Mesenchymal stem cell (in vitro differentiated cells and primary cell): Measurements from ENCODE around the gene DYNLT1.

Source experiments
- DNase-seq: peaks from one replicate; pipeline ENCODE4 v3.0.0-alpha.2; 2013
- H2AFZ ChIP-seq: one replicate; pipeline ENCODE4 v1.6.1; 2013; ENCODE audit warnings: low read depth, mild to moderate bottlenecking, control low read depth, inconsistent platforms, low read length, moderate library complexity
- H2AK5ac ChIP-seq: 2 replicates; pipeline ENCODE4 v1.6.1; 2013; ENCODE audit warnings: low read length, moderate library complexity, mild to moderate bottlenecking, inconsistent platforms; ENCODE audit not compliant: severe bottlenecking
- H2BK120ac ChIP-seq: one replicate; pipeline ENCODE4 v1.6.1; 2013; ENCODE audit warnings: low read depth, mild to moderate bottlenecking, inconsistent platforms, low read length, moderate library complexity
- H2BK12ac ChIP-seq, 2 experiments: one replicate each; pipeline ENCODE4 v1.6.1; 2013; ENCODE audit warnings: inconsistent platforms in 2 of 2, low read length in 2 of 2, mild to moderate bottlenecking in 2 of 2, moderate library complexity in 2 of 2, control low read depth in 1 of 2
- H2BK15ac ChIP-seq: one replicate; pipeline ENCODE4 v1.6.1; 2013; ENCODE audit warnings: mild to moderate bottlenecking, low read depth, inconsistent platforms; ENCODE audit not compliant: poor library complexity, severe bottlenecking
- H2BK5ac ChIP-seq: 2 replicates; pipeline ENCODE4 v1.6.1; 2013; ENCODE audit warnings: low read depth, mild to moderate bottlenecking, low read length, control low read depth, inconsistent platforms; ENCODE audit not compliant: poor library complexity, severe bottlenecking
- H3K14ac ChIP-seq, 2 experiments: one replicate each; pipeline ENCODE4 v1.6.1; 2013; ENCODE audit warnings: inconsistent platforms in 2 of 2, low read length in 2 of 2, control low read depth in 1 of 2, mild to moderate bottlenecking in 1 of 2, moderate library complexity in 1 of 2
- H3K18ac ChIP-seq, 2 experiments: one replicate each; pipeline ENCODE4 v1.6.1; 2013; ENCODE audit warnings: inconsistent platforms in 2 of 2, low read length in 2 of 2, control low read depth in 1 of 2, low read depth in 1 of 2, mild to moderate bottlenecking in 1 of 2
- H3K23ac ChIP-seq, 2 experiments: one replicate each; pipeline ENCODE4 v1.6.1; 2013; ENCODE audit warnings: inconsistent platforms in 2 of 2, low read length in 2 of 2, mild to moderate bottlenecking in 2 of 2, moderate library complexity in 2 of 2, control low read depth in 1 of 2
- H3K27ac ChIP-seq: 2 replicates; pipeline ENCODE4 v1.5.1; 2013; ENCODE audit warnings: mild to moderate bottlenecking, moderate library complexity, low read length, control low read depth, inconsistent platforms; ENCODE audit not compliant: poor library complexity, severe bottlenecking
- H3K27me3 ChIP-seq, 2 experiments: 2 replicates each; pipeline versions ENCODE4 v1.6.1 to v1.7.0; 2013; ENCODE audit warnings: low read length in 2 of 2, mild to moderate bottlenecking in 2 of 2, moderate library complexity in 2 of 2, control low read depth in 1 of 2, inconsistent platforms in 1 of 2; ENCODE audit not compliant: control insufficient read depth in 1 of 2, insufficient read depth in 1 of 2
- H3K36me3 ChIP-seq, 2 experiments: 2 replicates each; pipeline versions ENCODE4 v1.6.1 to v1.7.0; 2013; ENCODE audit warnings: low read length in 2 of 2, control low read depth in 1 of 2, inconsistent platforms in 1 of 2, low read depth in 1 of 2, mild to moderate bottlenecking in 1 of 2; ENCODE audit not compliant: insufficient read depth in 2 of 2, control insufficient read depth in 1 of 2
- H3K4ac ChIP-seq, 2 experiments: one replicate each; pipeline ENCODE4 v1.6.1; 2013; ENCODE audit warnings: inconsistent platforms in 2 of 2, low read length in 2 of 2, mild to moderate bottlenecking in 2 of 2, moderate library complexity in 2 of 2, control low read depth in 1 of 2, low read depth in 1 of 2
- H3K4me1 ChIP-seq: 2 replicates; pipeline ENCODE4 v1.6.1; 2013; ENCODE audit warnings: low read depth, low read length, control low read depth; ENCODE audit not compliant: control insufficient read depth, insufficient read depth
- H3K4me2 ChIP-seq: 2 replicates; pipeline ENCODE4 v1.6.1; 2013; ENCODE audit warnings: low read length, mild to moderate bottlenecking, inconsistent platforms; ENCODE audit not compliant: poor library complexity, severe bottlenecking
- H3K4me3 ChIP-seq, 2 experiments: 2 replicates each; pipeline versions ENCODE4 v1.5.1 to v1.7.0; 2013; ENCODE audit warnings: low read length in 2 of 2, mild to moderate bottlenecking in 2 of 2, control low read depth in 1 of 2, low read depth in 1 of 2; ENCODE audit not compliant: insufficient read depth in 1 of 2
- H3K79me1 ChIP-seq: replicated peaks from 2 replicates; pipeline ENCODE4 v1.6.1; 2013; ENCODE audit warnings: mild to moderate bottlenecking, control low read depth, low read length, inconsistent platforms; ENCODE audit not compliant: poor library complexity, severe bottlenecking
- H3K9ac ChIP-seq: 2 replicates; pipeline ENCODE4 v1.7.0; 2013; ENCODE audit warnings: mild to moderate bottlenecking, low read length, moderate library complexity
- H3K9me3 ChIP-seq: 2 replicates; pipeline ENCODE4 v1.7.0; 2013; ENCODE audit warnings: mild to moderate bottlenecking, low read length; ENCODE audit not compliant: control insufficient read depth
- H4K8ac ChIP-seq: one replicate; pipeline ENCODE4 v1.6.1; 2013; ENCODE audit warnings: inconsistent platforms, mild to moderate bottlenecking, low read length, moderate library complexity
- H4K91ac ChIP-seq: one replicate; pipeline ENCODE4 v1.6.1; 2013; ENCODE audit warnings: mild to moderate bottlenecking, low read length, inconsistent platforms
- WGBS: methylation state at CpG from one replicate; pipeline ENCODE4 v1.1.7; 2013; ENCODE audit warnings: mixed read lengths; 5-methylcytosine and 5-hydroxymethylcytosine counted together

Gene DYNLT1

GRCh38 chr6:158686311-158686710, 41.8 kb upstream of the DYNLT1 start:
- Histone ChIP-seq H4K91ac (peak overlapping the region; percentile 61), H3K4me2 (no peak overlapping the region), H3K79me1 (no peaks in the 10 kb centered on the region), H2BK5ac (no peak overlapping the region), H3K14ac (no peak overlapping the region), H4K8ac (no peak overlapping the region), H3K18ac (no peak overlapping the region), H3K23ac (no peak overlapping the region), H3K27ac (no peak overlapping the region), H2AK5ac (no peak overlapping the region), H3K4ac (no peak overlapping the region), H3K9ac (no peak overlapping the region), H3K36me3 (no peaks in the 10 kb centered on the region), H2AFZ (no peak overlapping the region), H3K9me3 (no peaks in the 10 kb centered on the region), H2BK15ac (no peak overlapping the region), H3K4me3 (no peak overlapping the region), H3K27me3 (no peaks in the 10 kb centered on the region), H2BK12ac (no peak overlapping the region), H2BK120ac (no peak overlapping the region), H3K4me1 (peaks cover 2% of the 10 kb centered on the region)
- DNase-seq: no peak
- 68% methylated on average over 3 of the region's 4 CpGs for WGBS

DNA sequence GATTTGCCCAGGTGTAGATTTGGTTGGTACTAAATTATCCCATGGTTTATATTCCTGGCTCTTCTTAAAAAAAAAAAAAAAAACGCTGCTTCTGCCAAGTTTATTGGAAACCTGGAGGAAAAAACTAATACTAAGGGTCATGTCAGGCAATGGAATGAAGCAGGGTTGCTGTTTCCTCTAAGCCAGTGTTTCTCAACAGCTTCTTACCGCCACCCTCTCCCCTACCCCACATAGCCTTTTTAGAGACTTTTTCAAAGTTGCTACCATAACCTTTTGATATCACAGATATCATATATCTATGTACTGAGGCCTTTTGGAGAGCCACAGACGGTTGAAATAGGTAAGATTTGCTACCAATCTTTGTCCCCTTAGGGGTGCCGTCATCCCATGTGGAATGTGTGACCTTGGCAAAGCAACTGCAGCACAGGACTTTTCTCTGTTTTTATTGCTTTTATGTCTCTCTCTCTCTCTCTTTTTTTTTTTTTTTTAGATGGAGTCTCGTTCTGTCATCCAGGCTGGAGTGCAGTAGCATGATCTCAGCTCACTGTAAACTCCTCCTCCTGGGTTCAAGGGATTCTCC, 40.3 kb upstream of the DYNLT1 start:
- Histone ChIP-seq H2BK5ac (no peak overlapping the region), H3K36me3 (no peaks in the 10 kb centered on the region), H3K9ac (no peak overlapping the region), H3K27me3 (no peaks in the 10 kb centered on the region), H4K91ac (no peak overlapping the region), H3K14ac (no peak overlapping the region), H2BK120ac (no peak overlapping the region), H2BK12ac (no peak overlapping the region), H3K4ac (no peak overlapping the region), H3K79me1 (no peaks in the 10 kb centered on the region), H2BK15ac (no peak overlapping the region), H3K4me3 (no peak overlapping the region), H3K23ac (no peak overlapping the region), H3K4me1 (peaks cover 2% of the 10 kb centered on the region), H2AK5ac (no peak overlapping the region), H3K27ac (no peak overlapping the region), H2AFZ (no peak overlapping the region), H3K4me2 (no peak overlapping the region), H3K9me3 (no peaks in the 10 kb centered on the region), H3K18ac (no peak overlapping the region), H4K8ac (no peak overlapping the region)
- no peak for DNase-seq
- WGBS: 93% methylated on average over 3 of the region's 5 CpGs

- DNase-seq: no peak
- no peak overlapping the region for H3K18ac ChIP-seq
- H3K9ac ChIP-seq: no peak overlapping the region
- H3K79me1 ChIP-seq: no peaks in the 10 kb centered on the region
- no peak overlapping the region for H2BK15ac ChIP-seq
- H3K9me3 ChIP-seq: no peaks in the 10 kb centered on the region
- H3K14ac ChIP-seq: no peak overlapping the region
- H2BK120ac ChIP-seq: no peak overlapping the region
- no peak overlapping the region for H2BK12ac ChIP-seq
- no peaks in the 10 kb centered on the region for H3K27me3 ChIP-seq
- H3K4me1 ChIP-seq: peaks cover 2% of the 10 kb centered on the region
- H3K27ac ChIP-seq: no peak overlapping the region
- H3K4me2 ChIP-seq: no peak overlapping the region
- no peaks in the 10 kb centered on the region for H3K36me3 ChIP-seq
- peak overlapping the region; percentile 2 for H4K91ac ChIP-seq
- H3K23ac ChIP-seq: no peak overlapping the region
- no peak overlapping the region for H2AK5ac ChIP-seq
- WGBS: 90% methylated on average over 5 of the region's 5 CpGs
- H4K8ac ChIP-seq: no peak overlapping the region
- no peak overlapping the region for H3K4ac ChIP-seq
- H3K4me3 ChIP-seq: no peak overlapping the region
- no peak overlapping the region for H2BK5ac ChIP-seq
- no peak overlapping the region for H2AFZ ChIP-seq
Observed at GRCh38 chr6:158684311-158684710, 39.8 kb upstream of the DYNLT1 start.

- H3K27ac ChIP-seq: no peak overlapping the region
- H4K91ac ChIP-seq: no peak overlapping the region
- H3K79me1 ChIP-seq: no peaks in the 10 kb centered on the region
- 96% methylated on average over 3 of the region's 6 CpGs for WGBS
- no peak overlapping the region for H3K14ac ChIP-seq
- H3K9ac ChIP-seq: no peak overlapping the region
- DNase-seq: no peak
- H2BK120ac ChIP-seq: no peak overlapping the region
- H2BK12ac ChIP-seq: no peak overlapping the region
- H3K18ac ChIP-seq: no peak overlapping the region
- no peak overlapping the region for H3K4me3 ChIP-seq
- no peaks in the 10 kb centered on the region for H3K36me3 ChIP-seq
- H3K4me2 ChIP-seq: no peak overlapping the region
- no peak overlapping the region for H2AK5ac ChIP-seq
- no peak overlapping the region for H4K8ac ChIP-seq
- no peaks in the 10 kb centered on the region for H3K9me3 ChIP-seq
- H2AFZ ChIP-seq: no peak overlapping the region
- H2BK5ac ChIP-seq: no peak overlapping the region
- no peaks in the 10 kb centered on the region for H3K27me3 ChIP-seq
- no peaks in the 10 kb centered on the region for H3K4me1 ChIP-seq
- no peak overlapping the region for H3K23ac ChIP-seq
- H2BK15ac ChIP-seq: no peak overlapping the region
- no peak overlapping the region for H3K4ac ChIP-seq
Observed at GRCh38 chr6:158680481-158680880, 35.9 kb upstream of the DYNLT1 start.
